Chondrocyte (in vitro differentiated cells): ENCODE results near the gene GALNT2. TPM values are rescaled to one million over a fixed set of nuclear protein-coding genes. Genes with fewer than 3 reads are reported as not detected.

Experiments used
- DNase-seq: peaks from one replicate; pipeline ENCODE4 v3.0.0; 2021; ENCODE audit warnings: mixed read lengths, low spot score
- H3K27ac Mint-ChIP-seq: one replicate; pipeline ENCODE4 v1.8.0; 2021; ENCODE audit warnings: mild to moderate bottlenecking, moderate library complexity, mixed read lengths; ENCODE audit not compliant: unreplicated experiment
- H3K27me3 Mint-ChIP-seq: 2 replicates; pipeline ENCODE4 v1.8.0; 2021; ENCODE audit warnings: low read depth, mixed read lengths
- H3K36me3 Mint-ChIP-seq: 2 replicates; pipeline ENCODE4 v1.8.0; 2021; ENCODE audit warnings: low read depth, mixed read lengths
- H3K4me1 Mint-ChIP-seq: 2 replicates; pipeline ENCODE4 v1.8.0; 2021; ENCODE audit warnings: low read depth, mild to moderate bottlenecking, mixed read lengths
- H3K4me3 Mint-ChIP-seq: one replicate; pipeline ENCODE4 v1.8.0; 2021; ENCODE audit warnings: mild to moderate bottlenecking, moderate library complexity, mixed read lengths; ENCODE audit not compliant: unreplicated experiment
- H3K9me3 Mint-ChIP-seq: 2 replicates; pipeline ENCODE4 v1.8.0; 2021; ENCODE audit warnings: low read depth, mixed read lengths
- total RNA-seq: library from RNA; stranded (reverse); gene quantifications from 3 replicates; pipeline ENCODE4 v1.2.1, GENCODE V29; 2021
- TF ChIP-seq, protein P1 (sequence below): fragments of 200-600 bp; sonication (generic); IDR thresholded peaks from 2 replicates; pipeline ENCODE4 v1.5.0; 2021; ENCODE audit warnings: antibody characterized with exemption, mild to moderate bottlenecking, moderate library complexity

GALNT2 gene
- total RNA-seq, 1 donor from 2014 or later: 223 TPM

DNA sequence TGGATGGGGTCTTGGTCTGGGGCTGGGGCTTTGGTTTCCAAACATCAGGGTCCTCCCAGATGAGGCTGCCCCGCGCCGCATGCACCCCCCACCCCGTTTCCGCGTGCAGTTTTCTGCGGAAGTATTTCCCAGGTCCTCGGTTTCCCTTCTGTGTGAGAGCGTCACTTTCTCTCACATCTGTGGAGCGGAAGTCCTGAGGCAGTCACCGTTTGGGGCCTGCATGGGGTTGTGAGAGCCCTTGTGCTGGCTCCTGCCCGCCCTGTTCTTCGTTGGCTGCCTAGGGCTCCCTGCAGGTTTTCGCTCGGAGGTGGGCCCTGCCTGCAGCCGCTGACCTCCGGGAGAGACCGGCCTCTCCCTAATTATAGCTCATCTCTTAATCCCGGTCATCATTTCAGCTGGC lies 88.0 kb downstream of the GALNT2 start:
- Mint-ChIP-seq H3K4me3 (no peak overlapping the region), H3K36me3 (no peaks in the 10 kb centered on the region), H3K4me1 (peaks cover 68% of the 10 kb centered on the region), H3K27ac (no peak overlapping the region), H3K9me3 (peaks cover 4% of the 10 kb centered on the region), H3K27me3 (no peaks in the 10 kb centered on the region)
- DNase-seq: no peak
- TF ChIP-seq, protein P1, sequence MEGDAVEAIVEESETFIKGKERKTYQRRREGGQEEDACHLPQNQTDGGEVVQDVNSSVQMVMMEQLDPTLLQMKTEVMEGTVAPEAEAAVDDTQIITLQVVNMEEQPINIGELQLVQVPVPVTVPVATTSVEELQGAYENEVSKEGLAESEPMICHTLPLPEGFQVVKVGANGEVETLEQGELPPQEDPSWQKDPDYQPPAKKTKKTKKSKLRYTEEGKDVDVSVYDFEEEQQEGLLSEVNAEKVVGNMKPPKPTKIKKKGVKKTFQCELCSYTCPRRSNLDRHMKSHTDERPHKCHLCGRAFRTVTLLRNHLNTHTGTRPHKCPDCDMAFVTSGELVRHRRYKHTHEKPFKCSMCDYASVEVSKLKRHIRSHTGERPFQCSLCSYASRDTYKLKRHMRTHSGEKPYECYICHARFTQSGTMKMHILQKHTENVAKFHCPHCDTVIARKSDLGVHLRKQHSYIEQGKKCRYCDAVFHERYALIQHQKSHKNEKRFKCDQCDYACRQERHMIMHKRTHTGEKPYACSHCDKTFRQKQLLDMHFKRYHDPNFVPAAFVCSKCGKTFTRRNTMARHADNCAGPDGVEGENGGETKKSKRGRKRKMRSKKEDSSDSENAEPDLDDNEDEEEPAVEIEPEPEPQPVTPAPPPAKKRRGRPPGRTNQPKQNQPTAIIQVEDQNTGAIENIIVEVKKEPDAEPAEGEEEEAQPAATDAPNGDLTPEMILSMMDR: no peak

DNA sequence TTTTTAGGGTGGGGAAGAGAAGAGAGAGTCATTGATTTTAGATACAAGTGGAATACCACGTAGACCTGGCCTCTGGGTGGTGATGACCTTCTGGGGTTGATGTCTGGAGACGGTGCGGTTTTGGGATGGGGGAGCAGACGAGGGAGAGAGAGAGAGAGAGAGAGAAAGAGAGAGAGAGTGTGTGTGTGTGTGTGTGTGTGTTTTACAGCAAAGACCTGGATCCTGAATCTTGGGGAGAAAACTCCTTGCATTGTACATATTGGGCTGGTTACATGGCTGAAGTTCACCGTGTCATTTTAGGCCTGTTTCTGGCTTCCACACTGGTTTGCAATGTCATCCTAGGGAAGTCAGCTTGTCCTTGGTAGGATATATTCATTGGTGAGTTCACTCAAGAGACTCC lies 89.0 kb downstream of the GALNT2 start:
- no peak for DNase-seq
- H3K4me3 Mint-ChIP-seq: no peak overlapping the region
- peak overlapping the region; percentile 52 for H3K27ac Mint-ChIP-seq
- H3K4me1 Mint-ChIP-seq: peaks cover 60% of the 10 kb centered on the region
- peaks cover 4% of the 10 kb centered on the region for H3K9me3 Mint-ChIP-seq
- H3K27me3 Mint-ChIP-seq: no peaks in the 10 kb centered on the region
- no peaks in the 10 kb centered on the region for H3K36me3 Mint-ChIP-seq
- TF ChIP-seq, protein P1: no peak

DNA sequence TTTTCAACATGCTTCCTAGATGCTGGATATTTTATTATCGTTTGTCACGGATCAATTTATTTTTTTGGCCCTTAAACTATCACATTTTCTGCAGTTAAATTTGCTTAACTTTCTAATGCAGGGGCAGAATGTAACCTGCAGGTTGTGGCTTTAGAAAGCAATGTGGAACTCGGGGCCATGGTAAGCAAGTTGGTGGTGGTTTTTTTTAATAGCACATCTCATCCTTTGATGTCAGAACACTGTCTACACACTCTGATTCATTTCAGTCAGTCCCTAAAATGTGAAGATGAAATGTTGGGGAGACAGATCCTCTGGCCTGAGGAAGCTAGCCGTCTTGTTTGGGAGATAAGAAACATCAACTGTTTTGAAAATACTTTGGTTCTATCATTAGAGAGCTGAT lies 89.5 kb downstream of the GALNT2 start:
- DNase-seq: no peak
- Mint-ChIP-seq H3K27ac (peak overlapping the region; percentile 4), H3K36me3 (no peaks in the 10 kb centered on the region), H3K4me3 (no peak overlapping the region), H3K27me3 (no peaks in the 10 kb centered on the region), H3K4me1 (peaks cover 58% of the 10 kb centered on the region), H3K9me3 (peaks cover 4% of the 10 kb centered on the region)
- TF ChIP-seq, protein P1: no peak

DNA sequence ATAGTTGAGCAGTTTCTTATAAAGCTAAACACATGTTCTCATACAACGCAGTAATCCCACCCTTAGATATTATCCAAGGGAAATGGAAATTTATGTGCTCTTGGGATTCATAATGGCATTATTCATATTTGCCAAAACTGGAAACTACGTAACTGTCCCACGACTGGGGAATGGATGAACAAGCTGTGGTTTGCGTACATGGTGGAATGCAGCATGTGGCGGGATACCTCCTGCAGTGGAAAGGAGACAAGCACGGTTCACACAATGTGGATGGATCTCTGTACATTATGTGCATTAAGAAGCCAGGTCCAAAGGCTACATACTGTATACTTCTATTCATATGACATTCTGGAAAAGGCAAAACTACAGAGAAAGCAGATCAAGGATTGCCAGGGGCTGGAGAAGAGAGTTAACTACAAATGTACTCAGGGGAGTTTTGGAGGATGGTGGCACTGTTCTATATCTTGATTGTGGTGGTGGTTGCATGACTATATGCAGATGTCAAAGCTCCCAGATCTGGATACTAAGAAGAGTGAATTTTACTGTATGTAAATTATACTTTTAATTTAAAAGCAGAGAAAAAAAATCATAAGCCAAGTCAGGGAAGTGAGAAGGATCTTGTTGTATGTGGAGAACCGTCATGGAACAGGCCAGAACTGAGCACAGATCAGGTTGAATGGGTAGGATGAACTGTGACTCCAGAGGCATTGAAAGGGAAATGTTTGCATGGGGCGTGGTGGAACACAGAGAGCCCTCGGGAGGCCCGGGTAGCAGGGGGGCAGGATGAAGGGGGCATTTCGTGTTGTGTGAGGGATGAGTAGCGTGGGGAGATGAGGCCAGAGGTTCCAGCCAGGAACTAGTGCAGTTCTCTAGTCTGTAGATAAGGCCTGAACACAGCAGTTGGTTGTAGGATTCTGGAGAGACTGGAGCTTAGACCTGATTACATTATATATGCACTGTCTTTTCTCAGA lies 90.7 kb downstream of the GALNT2 start:
- DNase-seq: no peak
- H3K27ac Mint-ChIP-seq: peak overlapping the region; percentile 71
- peaks cover 4% of the 10 kb centered on the region for H3K9me3 Mint-ChIP-seq
- peaks cover 69% of the 10 kb centered on the region for H3K4me1 Mint-ChIP-seq
- no peak overlapping the region for H3K4me3 Mint-ChIP-seq
- TF ChIP-seq, protein P1: no peak
- no peaks in the 10 kb centered on the region for H3K36me3 Mint-ChIP-seq
- H3K27me3 Mint-ChIP-seq: no peaks in the 10 kb centered on the region

DNA sequence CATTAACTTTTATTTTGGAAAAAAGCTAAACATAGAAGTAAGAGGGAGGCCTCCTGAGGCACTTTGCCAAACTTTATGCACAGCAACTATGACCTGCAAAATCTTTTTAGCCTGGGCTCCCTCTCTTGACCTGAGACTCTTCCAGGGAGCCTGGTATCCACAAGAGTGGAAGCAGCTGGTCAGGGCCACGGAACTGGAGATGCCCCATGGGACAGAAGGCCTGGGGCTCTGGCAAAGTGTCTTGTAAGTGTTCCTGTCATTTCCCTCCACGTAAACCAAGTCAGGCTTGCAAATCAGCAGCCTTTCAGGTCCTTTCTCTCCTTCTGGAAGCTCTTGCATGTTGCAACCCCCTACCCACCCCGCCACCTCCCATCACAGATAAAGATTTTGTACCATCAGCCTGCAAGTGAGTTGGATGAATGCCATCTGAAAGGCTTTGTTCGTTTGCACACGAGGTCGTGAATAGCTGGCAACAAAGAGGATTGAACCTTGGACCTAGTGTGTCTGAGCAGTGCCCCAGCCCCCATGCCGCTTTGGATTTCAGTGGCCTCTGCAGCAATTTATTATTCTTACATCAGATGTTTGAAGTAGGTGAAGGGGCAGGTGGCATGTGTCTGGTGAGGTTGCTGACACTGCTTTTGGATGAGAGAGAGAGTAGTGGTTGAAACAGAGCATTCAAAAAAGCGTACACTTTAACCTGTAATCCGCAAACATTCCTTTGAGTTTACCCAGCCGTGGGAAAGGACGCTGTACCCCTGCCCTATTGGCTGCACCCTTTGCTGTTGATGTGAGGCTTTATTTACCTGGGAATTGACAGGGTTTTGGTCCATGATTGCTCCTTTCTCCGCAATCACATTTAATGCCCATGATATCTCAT lies 91.6 kb downstream of the GALNT2 start:
- H3K4me3 Mint-ChIP-seq: no peak overlapping the region
- peaks cover 75% of the 10 kb centered on the region for H3K4me1 Mint-ChIP-seq
- H3K36me3 Mint-ChIP-seq: no peaks in the 10 kb centered on the region
- peaks cover 4% of the 10 kb centered on the region for H3K9me3 Mint-ChIP-seq
- no peak for DNase-seq
- H3K27me3 Mint-ChIP-seq: no peaks in the 10 kb centered on the region
- peak overlapping the region; percentile 71 for H3K27ac Mint-ChIP-seq
- TF ChIP-seq, protein P1: no peak
